Central memory CD4-positive, alpha-beta T cell (primary cell): ENCODE measurements around the gene SLC35E2B.
"Not testable (repeated sequence)": the region's sequence is repeated elsewhere in the genome, so short reads cannot be mapped to it uniquely, and the experiment has no call there.

Experiments used
- DNase-seq: peaks from one replicate; pipeline ENCODE4 v3.0.0; 2022

SLC35E2B gene

DNA sequence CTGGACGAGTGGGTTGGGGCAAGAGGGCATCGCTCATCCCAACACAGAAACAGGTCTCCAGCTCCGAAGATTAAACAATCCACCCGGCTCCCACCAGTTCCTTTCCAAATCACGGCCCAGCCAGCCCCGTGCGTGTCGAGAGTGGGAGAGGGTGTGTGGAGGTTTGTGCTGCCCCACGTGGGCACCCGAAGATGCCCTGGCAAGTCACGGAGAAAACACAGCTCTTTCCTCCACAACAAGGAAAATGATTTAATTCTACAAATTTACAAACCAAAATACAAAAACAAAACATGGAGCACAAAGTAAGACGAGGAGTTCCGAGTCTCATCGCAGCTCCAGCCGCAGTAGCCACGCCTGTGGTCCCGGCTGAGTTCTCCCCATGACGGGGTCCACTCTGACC, 9.9 kb upstream of the SLC35E2B start:
- DNase-seq: not testable (repeated sequence)

DNA sequence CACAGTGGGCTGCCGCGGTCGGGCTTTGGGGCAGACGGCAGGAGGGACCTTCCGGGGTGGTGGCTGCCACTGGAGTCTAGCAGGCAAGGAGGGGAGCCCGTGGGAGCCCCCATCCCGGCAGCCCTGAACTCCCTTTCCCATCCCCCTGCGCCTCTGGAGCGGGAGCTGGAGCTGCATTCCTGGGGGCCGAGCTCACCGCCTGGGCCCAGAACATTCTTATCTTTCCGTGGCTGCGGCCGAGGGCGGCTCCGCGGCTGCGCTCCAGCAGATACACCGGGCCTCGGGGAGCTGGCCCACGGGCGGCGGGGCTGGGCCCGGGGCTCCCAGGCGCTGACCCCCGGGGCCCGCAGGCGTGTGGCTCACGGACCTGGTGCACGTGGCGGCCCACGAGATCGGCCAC, 8.0 kb upstream of the SLC35E2B start:
- DNase-seq: not testable (repeated sequence)

DNA sequence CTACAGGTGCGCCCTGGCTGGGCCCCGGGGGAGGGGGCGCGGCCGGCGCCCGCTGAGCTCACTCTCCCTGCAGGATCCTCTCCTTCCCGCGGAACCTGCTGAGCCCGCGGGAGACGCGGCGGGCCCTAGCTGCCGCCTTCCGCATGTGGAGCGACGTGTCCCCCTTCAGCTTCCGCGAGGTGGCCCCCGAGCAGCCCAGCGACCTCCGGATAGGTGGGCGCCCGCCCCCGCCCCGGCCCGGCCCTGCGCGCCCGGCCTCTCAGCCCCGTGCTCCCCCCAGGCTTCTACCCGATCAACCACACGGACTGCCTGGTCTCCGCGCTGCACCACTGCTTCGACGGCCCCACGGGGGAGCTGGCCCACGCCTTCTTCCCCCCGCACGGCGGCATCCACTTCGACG, 7.5 kb upstream of the SLC35E2B start:
- DNase-seq: not testable (repeated sequence)

DNA sequence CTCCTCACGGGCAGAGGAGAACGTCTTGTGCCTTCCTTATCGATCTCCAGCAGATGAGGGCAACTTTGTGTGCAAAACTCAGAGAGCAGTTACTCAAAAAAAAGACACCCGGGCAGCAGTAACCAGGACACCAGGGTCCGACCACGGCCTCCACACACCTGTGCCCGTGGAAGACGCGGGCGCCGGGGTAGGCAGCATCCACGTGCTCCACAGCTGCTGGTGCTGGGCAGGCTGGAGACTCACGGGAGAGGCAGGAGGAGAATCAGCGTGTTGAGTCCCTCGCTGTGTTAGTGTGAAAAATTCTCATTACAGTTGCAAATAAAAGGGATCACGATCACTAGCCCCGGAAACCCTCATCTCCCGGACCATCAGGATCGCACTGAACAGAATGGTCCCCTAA, 6.5 kb upstream of the SLC35E2B start:
- DNase-seq: not testable (repeated sequence)

DNA sequence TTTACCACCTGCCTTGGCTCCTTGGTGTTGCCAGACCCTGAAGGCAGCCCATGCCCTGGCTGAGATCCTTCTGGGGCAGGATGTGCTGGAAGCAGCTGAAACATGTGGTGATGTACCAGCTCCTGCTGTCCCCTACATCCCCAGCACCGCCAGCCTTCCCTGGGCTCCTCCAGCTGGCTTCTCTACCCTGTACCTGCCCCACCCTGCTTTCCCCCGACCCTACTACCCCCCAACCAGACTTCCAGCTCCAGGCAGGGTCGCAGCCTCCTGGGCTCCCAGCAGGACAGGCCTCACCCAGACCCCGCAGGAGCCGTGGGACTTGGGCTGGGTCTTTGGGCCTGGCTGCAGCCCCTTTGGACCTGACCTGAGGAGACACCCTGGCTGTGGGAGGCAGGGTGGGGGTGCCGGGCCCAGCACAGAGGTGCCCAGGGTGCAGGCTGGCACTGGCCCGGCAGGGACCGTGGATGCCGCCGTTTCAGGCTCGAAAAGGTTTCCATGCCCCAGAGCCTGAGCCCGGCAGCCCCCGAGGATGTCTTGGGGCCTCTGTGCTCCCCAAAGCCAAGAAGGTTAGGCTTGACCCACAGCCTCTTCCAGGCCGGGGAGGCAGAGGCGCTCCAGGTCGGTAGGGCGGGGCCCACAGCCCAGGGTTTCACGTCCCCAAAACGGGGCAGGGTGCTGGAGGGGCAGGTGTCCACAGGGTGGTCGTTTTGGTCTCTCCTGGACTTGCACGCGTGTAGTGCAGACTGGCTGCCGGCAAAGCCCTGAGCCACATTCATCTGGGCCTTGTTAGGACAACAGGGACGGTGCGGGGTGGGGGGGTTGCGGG, 5.0 kb upstream of the SLC35E2B start:
- DNase-seq: not testable (repeated sequence)

DNA sequence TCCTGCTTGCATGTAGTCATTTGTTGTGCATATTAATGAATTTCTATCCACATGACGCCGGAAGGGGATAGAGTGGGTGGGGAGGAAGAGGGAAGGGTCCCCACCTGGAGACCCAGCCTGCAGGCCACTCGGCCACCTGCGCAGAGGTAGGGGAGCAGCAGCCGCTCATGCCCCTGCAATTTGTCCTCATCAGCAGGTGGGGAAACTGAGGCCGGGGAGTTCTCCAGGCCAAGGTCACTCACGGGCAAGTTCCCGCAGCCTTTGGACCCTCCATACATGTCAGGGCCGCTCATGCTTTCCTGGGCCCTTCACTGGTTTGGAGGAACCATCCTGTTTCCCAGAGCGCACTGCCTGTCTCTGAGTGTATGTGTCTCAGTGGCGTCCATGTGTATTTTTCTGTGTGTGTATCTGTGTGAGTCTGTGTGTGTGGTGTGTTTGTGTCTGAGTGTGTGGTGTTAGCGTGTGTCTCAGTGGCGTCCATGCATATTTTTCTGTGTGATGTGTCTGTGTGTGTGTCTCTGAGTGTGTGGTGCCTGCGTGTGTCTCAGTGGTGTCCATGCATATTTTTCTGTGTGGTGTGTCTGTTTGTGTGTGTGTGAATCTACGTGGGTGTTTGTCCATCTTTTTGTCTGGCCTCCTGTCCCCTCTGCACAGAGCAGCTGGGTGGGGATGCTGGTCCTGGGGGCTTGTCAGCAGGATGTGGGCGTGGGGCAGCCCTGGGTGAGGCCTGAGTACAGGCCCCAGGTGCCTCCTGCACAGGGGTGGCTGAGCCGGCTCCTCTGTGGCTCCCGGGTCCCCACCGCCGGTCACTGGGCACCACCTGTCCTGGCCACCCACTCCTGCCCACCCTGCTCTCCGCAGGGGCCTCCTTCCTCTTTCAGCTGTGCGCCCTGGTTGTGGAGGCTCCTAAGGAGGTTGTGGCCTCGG, 4.1 kb upstream of the SLC35E2B start:
- DNase-seq: not testable (repeated sequence)

DNA sequence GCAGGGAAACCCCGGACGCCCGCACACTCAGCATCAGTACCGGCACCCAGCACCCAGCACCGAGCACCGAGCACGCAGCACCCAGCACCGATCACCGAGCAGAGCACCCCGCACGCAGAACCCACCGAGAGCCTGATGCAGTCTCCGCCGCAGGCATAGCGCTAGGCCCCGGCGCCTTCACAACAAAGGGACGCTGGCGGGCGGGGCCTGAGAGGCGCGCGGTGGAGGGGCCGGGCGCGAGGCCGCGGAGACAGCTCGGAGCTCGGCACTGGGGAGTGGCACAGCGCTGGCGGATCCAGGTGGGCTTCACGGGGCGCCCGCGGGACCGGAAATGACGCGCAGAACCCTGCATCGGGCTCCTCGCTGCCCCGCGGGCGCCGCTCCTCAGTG, 276 bp downstream of the SLC35E2B start:
- DNase-seq: not testable (repeated sequence)

DNA sequence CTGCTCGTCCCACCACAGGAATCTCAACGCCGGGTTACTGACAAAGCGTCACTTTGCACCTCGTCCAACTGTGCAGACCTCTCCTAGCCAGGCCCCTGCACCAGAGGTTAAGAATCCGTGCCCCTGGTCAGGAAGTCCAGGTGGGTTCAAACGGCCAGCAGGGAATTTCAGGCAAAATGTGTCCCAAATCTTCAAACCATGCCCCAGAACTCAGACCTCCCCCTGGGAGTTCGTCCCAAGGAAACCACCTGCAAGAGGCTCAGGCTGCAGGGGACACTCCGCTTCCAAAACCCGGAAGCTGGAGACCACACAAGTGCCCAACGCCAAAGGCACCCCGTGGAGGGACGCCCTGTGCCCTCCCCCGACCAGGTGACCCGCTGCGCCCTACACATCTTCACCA, 1.2 kb downstream of the SLC35E2B start:
- DNase-seq: not testable (repeated sequence)

DNA sequence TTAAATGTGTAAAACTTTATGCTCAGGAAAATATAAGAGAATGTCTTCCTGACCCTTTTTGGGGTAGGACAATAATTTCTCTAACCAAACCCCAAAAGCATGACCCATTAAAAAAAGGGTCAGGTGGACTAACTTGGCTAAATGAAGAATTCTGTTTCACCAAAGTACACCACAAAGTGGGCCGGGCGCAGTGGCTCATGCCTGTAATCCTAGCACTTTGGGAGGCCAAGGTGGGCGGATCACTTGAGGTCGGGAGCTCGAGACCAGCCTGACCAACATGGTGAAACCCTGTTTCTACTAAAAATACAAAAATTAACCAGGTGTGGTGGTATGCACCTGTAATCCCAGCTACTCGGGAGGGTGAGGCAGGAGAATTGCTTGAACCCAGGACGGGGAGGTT, 3.1 kb downstream of the SLC35E2B start:
- not testable (repeated sequence) for DNase-seq

DNA sequence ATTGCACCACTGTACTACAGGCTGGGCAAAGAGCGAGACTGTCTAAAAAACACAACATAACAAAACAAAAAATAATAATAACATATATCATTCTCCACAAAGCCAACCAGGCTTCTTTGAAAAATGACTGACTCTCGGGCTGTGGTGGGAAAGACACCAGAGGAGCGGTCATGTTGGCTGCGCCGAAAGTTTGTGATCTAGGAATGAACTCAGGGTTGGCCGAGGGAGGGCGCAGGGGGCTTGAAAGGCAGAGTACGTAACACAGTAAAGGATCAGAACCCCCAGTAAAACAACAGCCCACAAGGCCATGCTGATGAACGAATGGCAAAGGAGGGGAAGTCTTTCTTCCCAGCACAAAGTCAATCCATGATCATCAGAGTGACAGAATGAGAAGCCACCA, 4.7 kb downstream of the SLC35E2B start:
- DNase-seq: no peak

DNA sequence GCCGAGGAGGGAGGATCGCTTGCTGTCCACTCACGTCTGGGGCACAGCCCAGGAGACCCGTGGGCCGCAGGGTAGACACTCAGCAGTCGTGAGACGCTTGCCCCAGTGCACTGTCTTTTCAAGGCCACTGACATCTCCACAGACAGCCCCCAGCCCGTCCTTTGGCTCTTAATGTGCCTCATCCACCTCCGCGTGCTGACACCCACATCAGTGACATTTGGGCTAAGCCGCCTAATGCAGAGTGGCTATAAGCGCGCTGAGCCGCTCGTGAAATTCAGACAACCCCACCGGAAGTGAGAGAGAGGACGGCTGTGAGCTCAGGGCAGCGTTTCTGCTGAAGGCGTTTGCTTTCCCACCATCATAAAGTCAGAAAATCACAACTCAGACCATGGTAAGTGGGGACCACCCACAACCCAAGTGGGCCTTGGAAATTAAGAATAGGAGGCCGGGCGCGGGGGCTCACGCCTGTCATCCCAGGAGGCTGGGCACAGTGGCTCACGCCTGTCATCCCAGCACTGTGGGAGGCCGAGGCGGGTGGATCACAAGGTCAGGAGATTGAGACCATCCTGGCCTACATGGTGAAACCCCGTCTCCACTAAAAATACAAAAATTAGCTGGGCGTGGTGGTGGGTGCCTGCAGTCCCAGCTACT, 8.4 kb downstream of the SLC35E2B start:
- DNase-seq: no peak

DNA sequence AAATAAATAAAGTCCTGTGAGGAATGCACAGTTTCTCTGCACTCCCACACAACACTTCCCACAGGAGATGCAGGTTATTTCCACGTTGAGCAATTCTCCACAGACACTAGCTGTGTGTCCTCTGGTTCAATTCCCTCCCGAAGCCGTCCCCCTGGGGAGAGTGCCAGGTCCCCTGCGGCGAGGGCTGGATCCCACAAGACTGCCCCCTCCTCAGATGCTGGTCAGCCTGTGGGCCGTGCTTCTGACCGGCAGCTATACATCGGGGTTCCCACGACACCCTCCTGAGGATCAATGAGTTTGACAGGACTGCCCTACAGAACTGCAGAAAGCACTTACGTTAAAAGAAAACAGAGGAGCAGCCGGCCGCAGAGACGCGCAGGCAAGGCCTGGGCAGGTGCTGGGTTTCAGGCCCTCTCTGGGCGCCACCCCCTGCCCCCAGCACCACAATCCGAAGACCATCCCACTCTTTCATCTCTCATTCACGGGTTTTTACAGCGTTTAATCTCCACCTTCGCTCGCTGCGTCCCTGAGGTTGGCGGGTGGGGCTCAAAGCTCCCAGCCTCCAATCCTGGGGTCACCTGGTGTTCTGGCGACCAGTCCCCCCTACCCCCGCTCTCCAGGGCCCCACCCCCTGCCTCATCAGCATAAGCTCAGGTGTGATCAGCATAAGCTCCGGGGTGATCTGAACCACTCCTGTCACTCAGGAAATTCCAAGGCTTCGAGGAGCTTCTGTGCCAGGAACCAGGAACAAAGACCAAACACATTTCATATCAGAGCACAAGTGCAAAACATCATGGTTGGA, 9.3 kb downstream of the SLC35E2B start:
- no peak for DNase-seq

DNA sequence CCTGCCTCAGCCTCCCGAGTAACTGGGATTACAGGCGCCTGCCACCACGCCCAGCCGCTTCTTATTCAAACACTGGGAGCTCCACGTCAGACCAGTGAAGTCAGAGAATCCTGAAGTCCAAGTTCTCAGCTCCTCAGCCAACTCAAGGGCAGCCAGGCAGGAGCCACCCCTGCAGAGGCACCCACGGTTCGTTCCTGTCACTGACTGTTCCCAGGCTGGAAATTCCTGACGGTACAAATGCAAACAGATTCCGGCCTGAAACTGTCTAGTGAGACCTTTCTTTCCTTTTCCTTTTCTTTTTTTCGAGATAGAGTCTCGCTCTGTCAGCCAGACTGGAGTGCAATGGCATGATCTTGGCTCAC, 11.7 kb downstream of the SLC35E2B start:
- DNase-seq: no peak

DNA sequence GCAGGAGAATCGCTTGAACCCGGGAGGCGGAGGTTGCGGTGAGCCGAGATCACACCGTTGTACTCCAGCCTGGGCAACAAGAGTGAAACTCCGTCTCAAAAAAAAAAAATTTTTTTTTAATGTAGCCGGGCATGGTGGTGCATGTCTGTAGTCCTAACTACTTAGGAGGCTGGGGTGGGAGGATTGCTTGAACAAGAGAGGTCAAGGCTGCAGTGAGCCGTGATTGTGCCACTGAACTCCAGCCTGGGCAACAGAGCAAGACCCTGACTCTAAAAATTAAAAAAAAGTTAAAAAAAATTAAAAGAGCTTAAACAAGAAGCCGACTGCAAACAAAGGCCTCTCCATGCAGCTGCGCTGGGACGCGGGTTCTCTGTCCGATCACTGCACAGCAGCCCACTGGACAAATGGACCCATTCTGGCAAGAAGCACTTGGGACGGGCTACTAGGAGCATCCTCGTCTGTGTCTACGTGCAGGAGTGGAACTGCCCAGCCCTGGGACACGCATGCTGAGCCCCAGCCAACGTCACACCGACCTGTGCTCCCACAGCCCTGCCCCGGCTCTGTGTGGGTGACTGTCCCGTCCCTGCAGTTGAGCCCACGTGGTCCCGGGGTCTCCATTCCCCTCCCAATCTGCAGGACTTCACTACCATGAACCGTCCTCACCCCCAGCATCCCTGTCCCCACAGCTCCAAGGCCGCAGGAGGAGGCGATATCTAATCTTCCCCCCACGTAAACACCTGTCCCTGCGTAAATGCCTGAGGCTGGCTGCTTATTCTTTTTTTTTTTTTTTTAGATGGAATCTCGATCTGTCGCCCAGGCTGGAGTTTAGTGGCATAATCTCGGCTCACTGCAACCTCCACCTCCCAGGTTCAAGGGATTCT, 12.3 kb downstream of the SLC35E2B start:
- DNase-seq: no peak

DNA sequence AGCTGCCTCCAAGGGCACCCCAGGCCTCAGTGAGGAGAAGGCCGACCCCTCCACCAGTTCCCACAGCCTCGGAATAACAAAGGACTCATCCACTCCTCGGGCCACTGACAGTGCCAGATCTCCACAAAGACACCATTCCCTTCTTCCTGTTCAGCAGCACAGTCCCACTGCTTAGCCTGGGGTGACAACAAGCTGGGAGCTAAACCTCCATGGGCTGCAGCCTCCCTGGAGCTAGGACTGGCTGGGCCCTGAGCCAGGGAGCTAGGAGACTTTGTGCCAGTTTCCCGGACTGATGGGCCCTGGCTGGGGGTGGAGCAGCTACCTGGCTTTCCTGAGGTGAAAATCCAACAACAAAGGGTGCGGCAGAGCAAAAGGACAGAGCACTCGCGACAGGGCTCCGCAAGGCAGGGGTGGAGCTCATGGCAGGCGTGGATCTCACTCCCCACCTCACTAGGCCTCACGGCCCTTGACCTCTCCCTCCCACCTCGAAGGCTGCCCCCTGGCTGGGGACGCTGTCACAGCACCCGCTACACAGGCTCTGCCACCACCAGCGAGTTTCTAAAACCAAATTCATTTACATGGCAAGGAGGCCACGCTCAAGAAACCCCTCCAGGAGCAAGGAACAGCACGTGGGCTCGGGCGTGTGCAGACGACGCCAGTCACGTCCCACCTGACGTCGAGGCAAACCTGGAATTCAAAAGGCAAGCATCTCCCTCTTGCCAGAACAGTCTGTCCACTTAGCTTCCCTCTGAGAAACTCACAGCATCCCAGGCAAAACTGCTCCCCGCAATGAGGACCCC, 13.8 kb downstream of the SLC35E2B start:
- DNase-seq: peak; percentile 20

DNA sequence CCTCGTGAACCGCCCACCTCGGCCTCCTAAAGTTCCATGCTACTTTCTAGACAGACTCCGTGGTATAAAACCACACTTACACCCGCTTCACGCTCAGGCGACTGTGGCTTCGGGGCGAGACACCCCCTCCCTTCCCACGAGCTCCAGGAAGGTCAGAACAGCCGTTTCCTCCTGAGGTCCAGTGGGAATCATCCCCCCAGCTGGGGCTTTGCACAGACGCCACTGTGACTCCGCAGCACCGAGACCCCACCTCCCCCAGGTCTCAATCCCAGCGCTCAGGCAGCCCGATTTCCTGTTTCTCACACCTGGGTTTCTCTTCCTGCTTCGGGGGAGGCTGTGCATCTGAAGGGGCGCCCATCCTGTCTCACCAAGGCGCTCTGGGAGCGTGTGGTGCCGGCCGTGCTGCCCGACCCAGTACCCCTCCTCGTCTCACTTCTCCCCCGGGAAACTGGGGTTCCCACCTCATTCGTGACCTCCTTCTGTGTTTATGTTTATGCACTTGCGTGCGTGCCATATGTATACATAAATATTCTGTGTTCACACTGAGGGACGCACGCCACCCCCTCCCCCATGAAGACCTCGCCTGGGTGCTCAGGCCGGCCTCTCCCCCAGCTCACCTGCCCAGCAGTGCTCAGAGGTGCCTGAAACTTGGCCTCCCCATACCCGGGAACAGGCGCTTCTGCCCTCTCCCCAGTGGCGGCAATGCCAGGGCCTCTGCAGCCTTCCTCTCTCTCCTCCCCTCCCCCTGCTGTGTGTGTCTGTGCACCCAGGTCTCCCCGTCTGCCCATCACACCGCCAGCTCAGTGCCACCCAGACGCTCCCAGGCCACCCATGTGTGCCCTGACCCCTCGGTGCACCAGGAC, 14.6 kb downstream of the SLC35E2B start:
- DNase-seq: peak; percentile 58

DNA sequence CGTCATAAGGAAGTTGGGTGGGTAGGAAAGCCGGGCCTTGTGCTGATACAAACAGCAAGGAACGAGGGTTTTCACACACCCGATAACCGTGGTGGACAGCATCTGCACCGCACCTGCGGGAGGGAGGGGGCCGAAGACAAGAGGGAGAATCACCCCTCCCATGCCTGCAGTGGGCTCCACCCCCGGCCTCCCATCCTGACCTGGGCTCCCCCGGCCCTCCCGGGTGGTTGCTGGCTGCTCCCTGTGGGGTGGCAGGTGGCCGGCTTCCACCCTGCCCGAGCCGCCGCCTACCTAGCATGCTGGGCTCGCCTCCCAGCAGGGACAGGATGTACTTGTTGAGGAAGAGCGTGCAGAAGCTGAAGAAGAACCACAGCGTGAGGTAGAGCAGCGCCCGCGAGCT, 16.5 kb downstream of the SLC35E2B start:
- DNase-seq: not testable (repeated sequence)

DNA sequence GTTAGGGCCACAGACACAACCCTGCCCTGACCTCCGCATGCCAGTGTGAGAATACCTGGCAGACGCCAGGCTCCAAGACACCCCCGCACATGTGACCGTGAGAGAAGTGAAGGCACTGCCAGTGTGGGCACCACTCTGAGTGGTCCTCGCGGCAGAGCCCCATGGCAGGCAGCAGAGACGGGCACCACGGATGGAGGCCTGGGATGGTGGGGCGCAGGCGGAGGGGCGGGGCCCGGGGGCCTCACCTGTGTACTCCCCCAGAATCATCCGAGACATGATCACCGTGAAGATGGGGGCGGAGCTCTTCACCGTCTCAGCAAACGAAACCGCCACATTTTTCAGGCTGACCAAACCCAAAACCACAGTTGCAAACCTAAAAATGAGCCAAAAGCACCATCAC, 17.4 kb downstream of the SLC35E2B start:
- not testable (repeated sequence) for DNase-seq

DNA sequence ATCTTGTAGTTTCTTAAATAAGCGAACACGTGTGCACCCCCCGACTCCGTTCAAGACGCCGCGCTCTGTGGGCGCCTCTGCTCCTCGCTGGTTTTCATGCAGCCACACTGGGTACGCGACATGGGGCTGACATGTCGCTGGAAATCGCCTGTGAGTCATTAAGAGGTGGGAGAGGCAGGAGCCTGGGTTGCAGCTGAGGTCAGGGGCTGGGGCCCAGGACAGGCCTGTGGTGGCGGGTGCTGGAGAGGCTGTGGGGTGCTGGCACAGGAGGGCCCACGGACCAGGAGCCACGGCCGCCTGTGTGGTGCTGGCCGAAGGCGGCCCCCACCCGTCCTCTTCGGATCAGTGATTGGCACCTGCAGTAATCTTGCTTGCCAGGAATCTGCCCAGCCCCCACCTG, 17.8 kb downstream of the SLC35E2B start:
- not testable (repeated sequence) for DNase-seq
